KMS-11 (cell line): Measurements from ENCODE around the gene FOXP1.

Source experiments
- H2AFZ ChIP-seq: fragments of 200-600 bp; sonication (generic); 2 replicates; pipeline ENCODE4 v1.6.1; 2016; ENCODE audit warnings: antibody characterized with exemption, mixed run types, low read depth
- H3K27ac ChIP-seq: fragments of 200-600 bp; sonication (generic); 2 replicates; pipeline ENCODE4 v1.6.1; 2016; ENCODE audit warnings: mild to moderate bottlenecking, mixed run types
- H3K27me3 ChIP-seq: fragments of 200-600 bp; sonication (generic); 2 replicates; pipeline ENCODE4 v1.6.1; 2017; ENCODE audit warnings: mild to moderate bottlenecking, low read depth, mixed run types, moderate library complexity; ENCODE audit not compliant: insufficient read depth
- H3K36me3 ChIP-seq: fragments of 200-600 bp; sonication (generic); 2 replicates; pipeline ENCODE4 v1.6.1; 2017; ENCODE audit warnings: mild to moderate bottlenecking, mixed run types; ENCODE audit not compliant: insufficient read depth
- H3K4me1 ChIP-seq: fragments of 200-600 bp; sonication (generic); 2 replicates; pipeline ENCODE4 v1.6.1; 2016; ENCODE audit warnings: mild to moderate bottlenecking, low read depth, mixed run types; ENCODE audit not compliant: poor library complexity, severe bottlenecking
- H3K4me2 ChIP-seq: fragments of 200-600 bp; sonication (generic); 2 replicates; pipeline ENCODE4 v1.7.0; 2016; ENCODE audit warnings: mild to moderate bottlenecking, mixed run types
- H3K4me3 ChIP-seq: fragments of 200-600 bp; sonication (generic); IDR thresholded peaks from 2 replicates; pipeline ENCODE4 v1.6.1; 2017; ENCODE audit warnings: low read depth, low read length, mixed read lengths; ENCODE audit not compliant: insufficient read depth
- H3K79me2 ChIP-seq: fragments of 200-600 bp; sonication (generic); 2 replicates; pipeline ENCODE4 v1.6.1; 2016; ENCODE audit warnings: low read depth, mixed run types; ENCODE audit not compliant: insufficient read depth
- H3K9ac ChIP-seq: fragments of 200-600 bp; sonication (generic); 2 replicates; pipeline ENCODE4 v1.6.1; 2016; ENCODE audit warnings: mild to moderate bottlenecking, mixed run types
- H4K20me1 ChIP-seq: fragments of 200-600 bp; sonication (generic); 2 replicates; pipeline ENCODE4 v1.6.1; 2016; ENCODE audit warnings: mild to moderate bottlenecking, mixed run types; ENCODE audit not compliant: insufficient read depth
- TF ChIP-seq, protein P1 (sequence below): fragments of 200-600 bp; sonication (generic); conservative IDR thresholded peaks from 2 replicates; pipeline ENCODE4 v1.6.1; 2017; ENCODE audit warnings: low read depth, mild to moderate bottlenecking, antibody characterized with exemption, low read length, moderate library complexity, mixed read lengths

The FOXP1 gene

DNA sequence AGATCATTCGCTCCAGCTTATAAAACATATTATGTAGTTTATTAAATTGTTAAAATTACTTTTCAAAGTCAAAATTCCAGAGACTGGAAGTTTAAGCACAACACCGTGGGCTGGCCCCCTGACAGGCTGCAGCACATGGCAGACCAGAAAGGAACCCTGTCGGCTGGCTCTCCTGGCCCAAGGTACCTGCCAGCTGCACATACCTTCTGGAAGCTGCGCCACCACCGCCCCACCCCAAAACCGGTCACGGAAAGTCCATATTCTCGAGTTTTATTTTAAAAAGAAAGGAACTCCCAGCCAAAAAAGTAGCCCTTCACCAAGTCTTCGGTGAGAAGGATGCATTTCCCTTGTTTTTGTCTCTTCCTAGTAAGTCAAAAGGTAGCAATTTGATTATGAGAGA lies 94.6 kb downstream of the FOXP1 start:
- Histone ChIP-seq H4K20me1 (no peaks in the 10 kb centered on the region), H3K4me1 (no peaks in the 10 kb centered on the region), H3K36me3 (no peaks in the 10 kb centered on the region), H3K9ac (no peak overlapping the region), H2AFZ (no peak overlapping the region), H3K79me2 (no peaks in the 10 kb centered on the region), H3K27me3 (no peaks in the 10 kb centered on the region), H3K27ac (no peak overlapping the region), H3K4me3 (no peak overlapping the region), H3K4me2 (no peak overlapping the region)
- TF ChIP-seq, protein P1, sequence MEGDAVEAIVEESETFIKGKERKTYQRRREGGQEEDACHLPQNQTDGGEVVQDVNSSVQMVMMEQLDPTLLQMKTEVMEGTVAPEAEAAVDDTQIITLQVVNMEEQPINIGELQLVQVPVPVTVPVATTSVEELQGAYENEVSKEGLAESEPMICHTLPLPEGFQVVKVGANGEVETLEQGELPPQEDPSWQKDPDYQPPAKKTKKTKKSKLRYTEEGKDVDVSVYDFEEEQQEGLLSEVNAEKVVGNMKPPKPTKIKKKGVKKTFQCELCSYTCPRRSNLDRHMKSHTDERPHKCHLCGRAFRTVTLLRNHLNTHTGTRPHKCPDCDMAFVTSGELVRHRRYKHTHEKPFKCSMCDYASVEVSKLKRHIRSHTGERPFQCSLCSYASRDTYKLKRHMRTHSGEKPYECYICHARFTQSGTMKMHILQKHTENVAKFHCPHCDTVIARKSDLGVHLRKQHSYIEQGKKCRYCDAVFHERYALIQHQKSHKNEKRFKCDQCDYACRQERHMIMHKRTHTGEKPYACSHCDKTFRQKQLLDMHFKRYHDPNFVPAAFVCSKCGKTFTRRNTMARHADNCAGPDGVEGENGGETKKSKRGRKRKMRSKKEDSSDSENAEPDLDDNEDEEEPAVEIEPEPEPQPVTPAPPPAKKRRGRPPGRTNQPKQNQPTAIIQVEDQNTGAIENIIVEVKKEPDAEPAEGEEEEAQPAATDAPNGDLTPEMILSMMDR: no peak

DNA sequence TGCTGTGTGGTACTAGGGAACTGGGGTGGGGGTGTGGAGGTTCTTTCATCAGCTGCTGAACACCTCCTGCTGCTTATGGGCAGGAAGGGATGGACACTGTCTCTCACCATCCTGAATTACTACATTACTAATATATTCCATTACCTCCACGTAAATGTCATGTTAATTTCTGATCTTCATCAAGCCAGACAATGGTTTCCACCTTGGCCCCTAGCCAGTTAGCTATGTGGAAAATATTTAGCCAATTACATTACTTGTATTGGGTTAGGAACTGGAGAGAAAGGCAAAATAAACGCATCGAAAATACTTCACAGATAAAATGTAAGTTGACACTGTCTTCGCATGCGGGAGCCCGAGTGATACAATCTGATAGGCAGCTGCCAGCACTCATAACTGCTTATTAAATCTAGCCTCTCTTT lies 95.1 kb downstream of the FOXP1 start:
- H3K27ac ChIP-seq: no peak overlapping the region
- no peak overlapping the region for H3K4me2 ChIP-seq
- TF ChIP-seq, protein P1: no peak
- no peaks in the 10 kb centered on the region for H4K20me1 ChIP-seq
- no peaks in the 10 kb centered on the region for H3K36me3 ChIP-seq
- no peak overlapping the region for H3K9ac ChIP-seq
- H3K27me3 ChIP-seq: no peaks in the 10 kb centered on the region
- no peaks in the 10 kb centered on the region for H3K4me1 ChIP-seq
- H3K79me2 ChIP-seq: no peaks in the 10 kb centered on the region
- H2AFZ ChIP-seq: no peak overlapping the region
- no peak overlapping the region for H3K4me3 ChIP-seq

DNA sequence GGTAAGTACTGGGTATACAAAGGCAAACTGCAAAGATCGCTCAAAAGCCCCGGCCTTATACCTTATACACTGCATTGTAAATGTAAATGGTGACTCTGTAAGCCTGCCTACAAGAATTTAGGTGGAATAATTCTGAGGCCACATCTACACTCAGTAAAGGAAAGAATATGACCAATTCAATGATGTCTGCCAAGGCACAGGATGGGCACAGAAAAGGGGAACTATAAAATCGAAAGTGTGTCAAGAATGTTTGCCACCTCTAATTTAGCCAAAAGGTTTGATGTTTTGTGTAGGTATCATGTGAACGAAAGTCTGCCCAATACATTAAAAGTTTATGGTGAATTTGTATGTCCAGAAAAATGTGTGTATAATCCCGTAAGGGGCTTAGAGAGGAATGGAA lies 96.1 kb downstream of the FOXP1 start:
- H3K27ac ChIP-seq: no peak overlapping the region
- H2AFZ ChIP-seq: no peak overlapping the region
- TF ChIP-seq, protein P1: no peak
- no peak overlapping the region for H3K9ac ChIP-seq
- no peaks in the 10 kb centered on the region for H3K27me3 ChIP-seq
- no peaks in the 10 kb centered on the region for H3K36me3 ChIP-seq
- no peaks in the 10 kb centered on the region for H3K79me2 ChIP-seq
- no peaks in the 10 kb centered on the region for H4K20me1 ChIP-seq
- no peak overlapping the region for H3K4me2 ChIP-seq
- no peaks in the 10 kb centered on the region for H3K4me1 ChIP-seq
- H3K4me3 ChIP-seq: no peak overlapping the region

DNA sequence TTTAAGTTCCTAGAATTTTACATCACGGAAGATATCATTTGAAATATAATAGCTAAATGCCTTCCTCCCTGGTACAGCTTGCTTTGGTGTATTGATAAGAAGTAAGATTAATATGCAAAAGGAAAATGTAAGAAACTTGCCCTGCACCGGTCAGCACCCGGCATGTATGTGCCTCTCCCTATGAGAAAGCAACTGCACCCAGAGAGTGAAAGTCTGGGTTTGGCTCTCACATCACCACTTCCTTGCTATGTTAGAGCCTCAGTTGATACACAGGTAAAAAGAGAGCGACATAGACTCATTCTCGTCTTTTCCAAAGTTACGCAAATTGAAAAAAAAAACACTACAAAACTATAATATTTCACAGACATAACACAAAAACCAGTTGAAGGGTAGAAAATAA lies 96.7 kb downstream of the FOXP1 start:
- Histone ChIP-seq H2AFZ (no peak overlapping the region), H3K36me3 (no peaks in the 10 kb centered on the region), H3K27me3 (no peaks in the 10 kb centered on the region), H3K4me2 (no peak overlapping the region), H3K27ac (no peak overlapping the region), H3K79me2 (no peaks in the 10 kb centered on the region), H4K20me1 (no peaks in the 10 kb centered on the region), H3K4me3 (no peak overlapping the region), H3K4me1 (no peaks in the 10 kb centered on the region), H3K9ac (no peak overlapping the region)
- TF ChIP-seq, protein P1: no peak
